Measurements from ENCODE around the gene NRP1.
A peak's percentile ranks its signal among the peaks of the same experiment; 100 is the strongest.

The NRP1 gene

GRCh38 chr10:33190406-33190805 lies 144.1 kb downstream of the NRP1 start:
- no CpG with 5 or more reads among the region's 1 CpG for WGBS (ENCODE audit: insufficient coverage, insufficient read length)
- H3K27me3 ChIP-seq (ENCODE audit: control insufficient read depth, insufficient read depth, low read length) = no peaks in the 10 kb centered on the region
- no peak for DNase-seq (ENCODE audit: low read depth, low spot score)
- no peak overlapping the region for H3K27ac ChIP-seq (ENCODE audit: low read length)
- H3K9me3 ChIP-seq (ENCODE audit: control insufficient read depth, insufficient read depth, low read length) = no peaks in the 10 kb centered on the region
- H3K4me3 ChIP-seq (ENCODE audit: low read length) = no peak overlapping the region
- H3K4me1 ChIP-seq (ENCODE audit: control insufficient read depth, insufficient read depth, low read length) = peaks cover 5% of the 10 kb centered on the region; the same call in 1 of the 2 replicates
- no peaks in the 10 kb centered on the region for H3K36me3 ChIP-seq (ENCODE audit: control insufficient read depth, insufficient read depth, low read length)

DNA sequence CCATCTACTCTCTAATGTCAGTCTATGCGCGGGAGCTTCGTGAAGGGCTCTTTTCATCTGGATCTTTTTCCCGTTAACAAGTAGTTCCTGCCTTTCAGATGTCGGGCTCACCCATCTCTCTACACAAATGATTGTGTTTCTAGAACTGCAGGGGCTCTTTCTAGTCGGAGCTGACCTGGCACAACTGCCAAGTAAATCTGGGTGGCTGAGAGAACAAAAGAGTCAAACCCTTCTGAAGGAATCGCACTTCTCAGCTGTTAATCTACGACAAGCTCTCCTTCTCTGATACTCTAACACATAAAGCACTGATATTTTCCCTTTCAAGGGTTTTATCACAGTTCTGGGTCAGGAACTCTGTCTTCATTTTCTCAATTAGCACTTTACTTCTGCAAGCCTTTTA lies 144.7 kb downstream of the NRP1 start:
- no peak for DNase-seq (ENCODE audit: low read depth, low spot score)
- Histone ChIP-seq H3K4me1 (ENCODE audit: control insufficient read depth, insufficient read depth, low read length) (peaks cover 5% of the 10 kb centered on the region; the same call in 1 of the 2 replicates), H3K36me3 (ENCODE audit: control insufficient read depth, insufficient read depth, low read length) (no peaks in the 10 kb centered on the region), H3K27me3 (ENCODE audit: control insufficient read depth, insufficient read depth, low read length) (no peaks in the 10 kb centered on the region), H3K9me3 (ENCODE audit: control insufficient read depth, insufficient read depth, low read length) (no peaks in the 10 kb centered on the region), H3K4me3 (ENCODE audit: low read length) (no peak overlapping the region), H3K27ac (ENCODE audit: low read length) (no peak overlapping the region)
- WGBS (ENCODE audit: insufficient coverage, insufficient read length) = no CpG with 5 or more reads among the region's 8 CpGs

DNA sequence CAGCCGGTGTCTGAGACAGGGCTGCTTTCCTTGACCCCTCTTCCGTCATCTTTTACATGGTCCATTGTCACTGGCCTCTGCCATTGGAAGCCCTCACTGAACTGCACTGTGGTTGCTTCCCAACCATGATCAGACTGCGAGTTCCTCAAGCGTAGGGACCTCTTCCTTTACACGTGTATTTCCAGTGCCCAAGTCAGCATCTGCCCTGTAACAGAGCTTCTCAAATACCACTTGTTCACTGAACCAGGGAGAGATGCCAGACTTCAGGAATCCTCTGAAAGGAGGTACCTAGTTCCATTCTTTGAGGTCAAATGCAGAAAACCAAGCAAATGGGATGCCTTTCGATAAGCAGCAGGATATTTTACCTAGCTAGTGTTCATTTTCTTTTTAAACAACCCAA lies 145.1 kb downstream of the NRP1 start:
- Histone ChIP-seq H3K27ac (ENCODE audit: low read length) (no peak overlapping the region), H3K9me3 (ENCODE audit: control insufficient read depth, insufficient read depth, low read length) (no peaks in the 10 kb centered on the region), H3K36me3 (ENCODE audit: control insufficient read depth, insufficient read depth, low read length) (no peaks in the 10 kb centered on the region), H3K4me3 (ENCODE audit: low read length) (no peak overlapping the region), H3K4me1 (ENCODE audit: control insufficient read depth, insufficient read depth, low read length) (peaks cover 5% of the 10 kb centered on the region; the same call in 1 of the 2 replicates), H3K27me3 (ENCODE audit: control insufficient read depth, insufficient read depth, low read length) (no peaks in the 10 kb centered on the region)
- DNase-seq (ENCODE audit: low read depth, low spot score) = no peak
- no CpG with 5 or more reads among the region's 6 CpGs for whole genome bisulfite sequencing (ENCODE audit: insufficient coverage, insufficient read length)

GRCh38 chr10:33187427-33187999 lies 147.0 kb downstream of the NRP1 start:
- Histone ChIP-seq H3K36me3 (ENCODE audit: control insufficient read depth, insufficient read depth, low read length) (no peaks in the 10 kb centered on the region), H3K27me3 (ENCODE audit: control insufficient read depth, insufficient read depth, low read length) (no peaks in the 10 kb centered on the region), H3K4me3 (ENCODE audit: low read length) (no peak overlapping the region), H3K27ac (ENCODE audit: low read length) (no peak overlapping the region), H3K9me3 (ENCODE audit: control insufficient read depth, insufficient read depth, low read length) (no peaks in the 10 kb centered on the region), H3K4me1 (ENCODE audit: control insufficient read depth, insufficient read depth, low read length) (peaks cover 5% of the 10 kb centered on the region; the same call in 1 of the 2 replicates)
- WGBS (ENCODE audit: insufficient coverage, insufficient read length) = no CpG with 5 or more reads among the region's 9 CpGs
- peak; percentile 37 for DNase-seq (ENCODE audit: low read depth, low spot score)

DNA sequence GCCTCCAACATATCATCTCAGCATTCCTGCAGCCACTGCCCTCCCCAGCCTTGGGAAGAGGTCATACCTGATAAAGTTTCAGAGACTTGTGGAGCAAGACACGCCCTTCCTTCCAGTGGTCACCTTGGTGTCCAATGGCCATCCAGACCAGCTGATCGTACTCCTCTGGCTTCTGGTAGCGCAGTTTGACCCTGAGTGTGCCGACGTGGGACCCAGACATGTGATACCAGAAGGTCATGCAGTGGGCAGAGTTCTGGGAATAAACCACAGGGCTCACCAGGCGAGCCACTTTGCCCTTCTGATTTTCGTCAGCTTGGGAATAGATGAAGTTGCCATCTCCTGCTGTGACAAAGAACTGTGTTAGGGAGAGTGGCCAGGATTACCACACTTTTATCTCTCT lies 148.3 kb downstream of the NRP1 start:
- Histone ChIP-seq H3K9me3 (ENCODE audit: control insufficient read depth, insufficient read depth, low read length) (no peaks in the 10 kb centered on the region), H3K4me1 (ENCODE audit: control insufficient read depth, insufficient read depth, low read length) (peaks cover 5% of the 10 kb centered on the region; the same call in 1 of the 2 replicates), H3K27me3 (ENCODE audit: control insufficient read depth, insufficient read depth, low read length) (no peaks in the 10 kb centered on the region), H3K27ac (ENCODE audit: low read length) (no peak overlapping the region), H3K4me3 (ENCODE audit: low read length) (no peak overlapping the region), H3K36me3 (ENCODE audit: control insufficient read depth, insufficient read depth, low read length) (no peaks in the 10 kb centered on the region)
- DNase-seq (ENCODE audit: low read depth, low spot score) = no peak
- WGBS (ENCODE audit: insufficient coverage, insufficient read length) = no CpG with 5 or more reads among the region's 7 CpGs

- H3K9me3 ChIP-seq (ENCODE audit: control insufficient read depth, insufficient read depth, low read length) = no peaks in the 10 kb centered on the region
- WGBS (ENCODE audit: insufficient coverage, insufficient read length) = no CpG with 5 or more reads among the region's 1 CpG
- DNase-seq (ENCODE audit: low read depth, low spot score) = no peak
- H3K27ac ChIP-seq (ENCODE audit: low read length) = no peak overlapping the region
- H3K4me3 ChIP-seq (ENCODE audit: low read length) = no peak overlapping the region
- no peaks in the 10 kb centered on the region for H3K36me3 ChIP-seq (ENCODE audit: control insufficient read depth, insufficient read depth, low read length)
- H3K27me3 ChIP-seq (ENCODE audit: control insufficient read depth, insufficient read depth, low read length) = no peaks in the 10 kb centered on the region
- H3K4me1 ChIP-seq (ENCODE audit: control insufficient read depth, insufficient read depth, low read length) = peaks cover 5% of the 10 kb centered on the region; the same call in 1 of the 2 replicates
Observed at GRCh38 chr10:33183655-33184054, 150.8 kb downstream of the NRP1 start.

DNA sequence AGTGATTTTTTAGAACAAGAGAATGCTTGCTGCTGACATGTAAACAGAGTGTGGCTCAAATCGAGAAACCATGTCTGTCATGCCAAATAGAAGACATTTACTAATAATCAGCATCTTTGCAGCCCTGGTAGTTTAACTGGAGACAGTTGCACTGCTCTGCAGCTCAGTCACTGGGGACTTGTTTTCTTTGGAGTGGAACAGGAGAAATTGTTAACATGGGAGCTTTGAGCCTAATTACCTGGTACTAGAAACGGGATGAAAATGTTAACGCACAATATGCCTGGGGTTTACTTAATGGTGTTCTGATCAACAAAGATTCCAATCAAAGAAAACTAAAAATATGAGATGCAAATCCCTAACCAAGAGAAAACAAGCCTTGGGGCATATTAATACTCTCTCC lies 153.5 kb downstream of the NRP1 start:
- no peaks in the 10 kb centered on the region for H3K9me3 ChIP-seq (ENCODE audit: control insufficient read depth, insufficient read depth, low read length)
- H3K4me3 ChIP-seq (ENCODE audit: low read length) = no peak overlapping the region
- no peaks in the 10 kb centered on the region for H3K27me3 ChIP-seq (ENCODE audit: control insufficient read depth, insufficient read depth, low read length)
- H3K4me1 ChIP-seq (ENCODE audit: control insufficient read depth, insufficient read depth, low read length) = no peaks in the 10 kb centered on the region
- no peak for DNase-seq (ENCODE audit: low read depth, low spot score)
- H3K27ac ChIP-seq (ENCODE audit: low read length) = no peak overlapping the region
- WGBS (ENCODE audit: insufficient coverage, insufficient read length) = no CpG with 5 or more reads among the region's 3 CpGs
- H3K36me3 ChIP-seq (ENCODE audit: control insufficient read depth, insufficient read depth, low read length) = no peaks in the 10 kb centered on the region

GRCh38 chr10:33180390-33180789 lies 154.1 kb downstream of the NRP1 start:
- Histone ChIP-seq H3K9me3 (ENCODE audit: control insufficient read depth, insufficient read depth, low read length) (no peaks in the 10 kb centered on the region), H3K4me3 (ENCODE audit: low read length) (no peak overlapping the region), H3K27ac (ENCODE audit: low read length) (no peak overlapping the region), H3K4me1 (ENCODE audit: control insufficient read depth, insufficient read depth, low read length) (no peaks in the 10 kb centered on the region), H3K27me3 (ENCODE audit: control insufficient read depth, insufficient read depth, low read length) (no peaks in the 10 kb centered on the region), H3K36me3 (ENCODE audit: control insufficient read depth, insufficient read depth, low read length) (no peaks in the 10 kb centered on the region)
- no CpG with 5 or more reads among the region's 5 CpGs for WGBS (ENCODE audit: insufficient coverage, insufficient read length)
- DNase-seq (ENCODE audit: low read depth, low spot score) = no peak

- no peak for DNase-seq (ENCODE audit: low read depth, low spot score)
- H3K36me3 ChIP-seq (ENCODE audit: control insufficient read depth, insufficient read depth, low read length) = no peaks in the 10 kb centered on the region
- H3K4me1 ChIP-seq (ENCODE audit: control insufficient read depth, insufficient read depth, low read length) = no peaks in the 10 kb centered on the region
- H3K4me3 ChIP-seq (ENCODE audit: low read length) = no peak overlapping the region
- WGBS (ENCODE audit: insufficient coverage, insufficient read length) = no CpG with 5 or more reads among the region's 8 CpGs
- no peaks in the 10 kb centered on the region for H3K27me3 ChIP-seq (ENCODE audit: control insufficient read depth, insufficient read depth, low read length)
- no peak overlapping the region for H3K27ac ChIP-seq (ENCODE audit: low read length)
- no peaks in the 10 kb centered on the region for H3K9me3 ChIP-seq (ENCODE audit: control insufficient read depth, insufficient read depth, low read length)
Observed at GRCh38 chr10:33179067-33179466, 155.4 kb downstream of the NRP1 start.

GRCh38 chr10:33178026-33178755 lies 156.3 kb downstream of the NRP1 start:
- no peaks in the 10 kb centered on the region for H3K27me3 ChIP-seq (ENCODE audit: control insufficient read depth, insufficient read depth, low read length)
- H3K4me3 ChIP-seq (ENCODE audit: low read length) = no peak overlapping the region
- DNase-seq (ENCODE audit: low read depth, low spot score) = no peak
- no peaks in the 10 kb centered on the region for H3K36me3 ChIP-seq (ENCODE audit: control insufficient read depth, insufficient read depth, low read length)
- no peaks in the 10 kb centered on the region for H3K4me1 ChIP-seq (ENCODE audit: control insufficient read depth, insufficient read depth, low read length)
- H3K9me3 ChIP-seq (ENCODE audit: control insufficient read depth, insufficient read depth, low read length) = no peaks in the 10 kb centered on the region
- H3K27ac ChIP-seq (ENCODE audit: low read length) = no peak overlapping the region
- WGBS (ENCODE audit: insufficient coverage, insufficient read length) = no CpG with 5 or more reads among the region's 3 CpGs

- H3K36me3 ChIP-seq (ENCODE audit: control insufficient read depth, insufficient read depth, low read length) = no peaks in the 10 kb centered on the region
- H3K27ac ChIP-seq (ENCODE audit: low read length) = no peak overlapping the region
- WGBS (ENCODE audit: insufficient coverage, insufficient read length) = no CpG with 5 or more reads among the region's 2 CpGs
- no peaks in the 10 kb centered on the region for H3K27me3 ChIP-seq (ENCODE audit: control insufficient read depth, insufficient read depth, low read length)
- H3K4me1 ChIP-seq (ENCODE audit: control insufficient read depth, insufficient read depth, low read length) = no peaks in the 10 kb centered on the region
- DNase-seq (ENCODE audit: low read depth, low spot score) = no peak
- H3K9me3 ChIP-seq (ENCODE audit: control insufficient read depth, insufficient read depth, low read length) = no peaks in the 10 kb centered on the region
- H3K4me3 ChIP-seq (ENCODE audit: low read length) = no peak overlapping the region
Observed at GRCh38 chr10:33176688-33177087, 157.8 kb downstream of the NRP1 start.
